Activated T-helper 1 cell treated with anti-CD3 and anti-CD28 coated beads, Interleukin-2, amount 50 U/mL, for 16 hours (primary cell): ENCODE results near the gene ATXN10.
"Not testable (repeated sequence)": the region's sequence is repeated elsewhere in the genome, so short reads cannot be mapped to it uniquely, and the experiment has no call there.

Experiments
- DNase-seq, 2 donors: peaks; one replicate each; pipeline ENCODE4 v3.0.0-alpha.2; 2020; ENCODE audit warnings: low read depth in 1 of 2, low spot score in 1 of 2

Gene ATXN10

GRCh38 chr22:45783021-45783420, 111.4 kb downstream of the ATXN10 start:
- DNase-seq, result no peak

- no peak for DNase-seq
Measured at GRCh38 chr22:45783690-45784089, 112.1 kb downstream of the ATXN10 start.

GRCh38 chr22:45784357-45785277, 113.0 kb downstream of the ATXN10 start:
- no peak for DNase-seq

- DNase-seq, result no peak
Measured at GRCh38 chr22:45785458-45785857, 113.8 kb downstream of the ATXN10 start.

GRCh38 chr22:45786726-45787125, 115.1 kb downstream of the ATXN10 start:
- DNase-seq, result no peak

- no peak for DNase-seq
Measured at GRCh38 chr22:45787759-45788158, 116.1 kb downstream of the ATXN10 start.

- no peak for DNase-seq
Measured at GRCh38 chr22:45788522-45788921, 116.9 kb downstream of the ATXN10 start.

- no peak for DNase-seq
Measured at GRCh38 chr22:45790401-45790800, 118.8 kb downstream of the ATXN10 start.

- no peak for DNase-seq
Measured at GRCh38 chr22:45793161-45793560, 121.5 kb downstream of the ATXN10 start.

- DNase-seq, result no peak
Measured at GRCh38 chr22:45793892-45794291, 122.3 kb downstream of the ATXN10 start.

- DNase-seq, result not testable (repeated sequence)
Measured at GRCh38 chr22:45796009-45796408, 124.4 kb downstream of the ATXN10 start.

GRCh38 chr22:45799291-45799690, 127.7 kb downstream of the ATXN10 start:
- DNase-seq, result no peak

- no peak for DNase-seq
Measured at GRCh38 chr22:45802054-45802453, 130.4 kb downstream of the ATXN10 start.

GRCh38 chr22:45804319-45804985, 132.8 kb downstream of the ATXN10 start:
- DNase-seq, result no peak

GRCh38 chr22:45804986-45805325, 133.3 kb downstream of the ATXN10 start:
- no peak for DNase-seq

GRCh38 chr22:45805413-45805812, 133.8 kb downstream of the ATXN10 start:
- no peak for DNase-seq

GRCh38 chr22:45807156-45807915, 135.7 kb downstream of the ATXN10 start:
- DNase-seq, result no peak

GRCh38 chr22:45812910-45813309, 141.3 kb downstream of the ATXN10 start:
- no peak for DNase-seq

- DNase-seq, result no peak
Measured at GRCh38 chr22:45814198-45814597, 142.6 kb downstream of the ATXN10 start.

GRCh38 chr22:45816776-45817175, 145.1 kb downstream of the ATXN10 start:
- DNase-seq, result no peak

- DNase-seq, result no peak
Measured at GRCh38 chr22:45817745-45818423, 146.2 kb downstream of the ATXN10 start.
